Kidney epithelial cell (primary cell): ENCODE results near the gene ATL2. TPM values are rescaled to one million over a fixed set of nuclear protein-coding genes. Genes with fewer than 3 reads are reported as not detected.
"Not testable (repeated sequence)": the region's sequence is repeated elsewhere in the genome, so short reads cannot be mapped to it uniquely, and the experiment has no call there.

Experiments
- DNase-seq: peaks from one replicate; pipeline ENCODE4 v3.0.0-alpha.2; 2010; ENCODE audit warnings: low read depth
- H3K27me3 ChIP-seq: 2 replicates; pipeline ENCODE4 v1.6.0; 2011; ENCODE audit warnings: low read length; ENCODE audit not compliant: control insufficient read depth, insufficient read depth
- H3K36me3 ChIP-seq: 2 replicates; pipeline ENCODE4 v1.5.1; 2011; ENCODE audit warnings: low read length; ENCODE audit not compliant: control insufficient read depth, insufficient read depth
- H3K4me3 ChIP-seq: 2 replicates; pipeline ENCODE4 v1.5.1; 2011; ENCODE audit warnings: low read depth, mild to moderate bottlenecking, control low read depth, low read length
- CTCF ChIP-seq: IDR thresholded peaks from 2 replicates; pipeline ENCODE4 v1.5.1; 2011; ENCODE audit warnings: mild to moderate bottlenecking, moderate library complexity, low read length, control low read depth, inconsistent platforms; ENCODE audit not compliant: insufficient read depth, poor library complexity, severe bottlenecking
- total RNA-seq: library from RNA; depleted of rRNA; stranded (reverse); fragments of >200 nt; gene quantifications from 2 replicates; pipeline ENCODE4 v1.2.3, GENCODE V29; 2015

The ATL2 gene
- total RNA-seq, 1 donor from 2014 or later = 65.8 TPM

DNA sequence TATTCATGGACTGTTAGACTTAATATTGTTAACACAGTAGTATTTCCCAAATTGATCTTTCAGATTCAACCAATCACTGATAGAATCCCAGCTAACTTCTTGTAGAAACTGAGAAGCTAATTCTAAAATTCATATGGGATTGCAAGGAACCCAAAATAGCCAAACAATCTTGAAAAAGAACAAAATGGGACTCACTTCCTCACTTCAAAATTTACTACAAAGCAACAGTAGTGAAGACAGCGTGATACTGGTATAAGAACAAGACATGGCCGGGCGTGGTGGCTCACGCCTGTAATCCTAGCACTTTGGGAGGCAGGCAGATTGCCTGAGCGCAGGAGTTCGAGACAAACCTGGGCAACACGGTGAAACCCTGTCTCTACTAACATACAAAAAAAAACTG, 46.3 kb downstream of the ATL2 start:
- Histone ChIP-seq H3K27me3 (no peaks in the 10 kb centered on the region), H3K36me3 (no peaks in the 10 kb centered on the region), H3K4me3 (no peak overlapping the region)
- no peak for TF ChIP-seq CTCF
- no peak for DNase-seq

DNA sequence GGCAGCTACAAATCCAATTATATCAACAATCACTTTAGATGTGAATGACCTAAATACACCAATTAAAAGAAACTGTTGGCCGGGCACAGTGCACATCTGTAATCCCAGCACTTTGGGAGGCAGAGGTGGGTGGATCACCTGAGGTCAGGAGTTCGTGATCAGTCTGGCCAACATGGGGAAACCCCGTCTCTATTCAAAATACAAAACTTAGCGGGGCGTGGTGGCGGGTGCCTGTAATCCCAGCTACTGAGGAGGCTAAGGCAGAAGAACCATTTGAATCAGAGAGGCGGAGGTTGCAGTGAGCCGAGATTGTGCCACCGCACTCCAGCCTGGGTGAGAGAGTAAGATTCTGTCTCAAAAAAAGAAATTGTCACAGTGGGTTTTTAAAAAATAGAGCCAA, 49.5 kb downstream of the ATL2 start:
- TF ChIP-seq CTCF = no peak
- Histone ChIP-seq H3K4me3 (no peak overlapping the region), H3K36me3 (no peaks in the 10 kb centered on the region), H3K27me3 (no peaks in the 10 kb centered on the region)
- DNase-seq = no peak

DNA sequence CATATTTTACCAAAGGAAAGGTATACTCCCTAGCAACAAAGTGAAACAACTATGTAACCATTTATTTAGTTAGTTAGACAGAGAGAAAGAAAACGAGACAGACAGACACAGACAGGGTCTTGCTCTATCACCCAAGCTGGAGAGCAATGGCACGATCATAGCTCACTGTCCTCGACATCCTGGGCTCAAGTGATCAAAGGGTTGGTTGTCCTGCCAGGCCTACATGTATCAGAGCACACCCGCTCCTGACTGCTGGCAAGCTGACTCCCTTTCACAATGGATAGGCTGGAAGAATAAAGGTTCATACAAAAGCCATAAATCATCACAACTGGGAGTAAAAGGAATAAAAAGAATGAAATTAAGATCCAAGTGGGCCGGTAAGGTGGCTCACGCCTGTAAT, 53.5 kb downstream of the ATL2 start:
- H3K4me3 ChIP-seq = no peak overlapping the region
- no peaks in the 10 kb centered on the region for H3K27me3 ChIP-seq
- no peak for TF ChIP-seq CTCF
- no peaks in the 10 kb centered on the region for H3K36me3 ChIP-seq
- DNase-seq = no peak

- Histone ChIP-seq H3K4me3 (no peak overlapping the region), H3K36me3 (no peaks in the 10 kb centered on the region), H3K27me3 (no peaks in the 10 kb centered on the region)
- no peak for TF ChIP-seq CTCF
- no peak for DNase-seq
These were observed 54.7 kb downstream of the ATL2 start for GRCh38 chr2:38322224-38322914.

- H3K36me3 ChIP-seq, DNase-seq, H3K4me3 ChIP-seq: not testable (repeated sequence)
These were observed 57.8 kb downstream of the ATL2 start for GRCh38 chr2:38319240-38319639.

DNA sequence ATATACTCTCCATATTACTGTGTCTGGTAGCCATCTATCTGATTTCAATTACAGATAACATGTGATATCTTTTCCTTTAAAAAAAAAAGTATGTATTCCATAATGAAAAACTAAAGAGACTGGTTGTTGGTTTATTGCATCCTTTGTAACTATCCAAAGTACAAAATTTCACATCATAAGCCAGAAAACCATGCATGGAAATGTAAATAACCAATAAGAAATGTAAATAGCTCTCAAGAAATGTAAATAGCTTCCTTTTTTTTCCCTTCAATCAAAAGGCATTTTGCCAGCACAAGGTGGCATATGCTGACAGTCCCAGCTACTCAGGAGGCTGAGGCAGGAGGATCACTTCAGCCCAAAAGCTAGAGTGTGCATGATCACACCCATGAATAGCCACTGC, 59.3 kb downstream of the ATL2 start:
- Histone ChIP-seq H3K4me3 (no peak overlapping the region), H3K27me3 (no peaks in the 10 kb centered on the region), H3K36me3 (no peaks in the 10 kb centered on the region)
- TF ChIP-seq CTCF = no peak
- no peak for DNase-seq

More at GRCh38 chr2:38319240-38319639, 57.8 kb downstream of the ATL2 start:
- not testable (repeated sequence) for H3K27me3 ChIP-seq
